Tibial nerve (tissue), 4 donors: ENCODE data around the gene SCG3.

Experiments used
- EP300 ChIP-seq, 2 donors: sonication (generic); formaldehyde crosslinking; IDR thresholded peaks; one replicate each; pipeline ENCODE4 v1.6.1; 2017; ENCODE audit warnings: antibody characterized with exemption in 2 of 2, mild to moderate bottlenecking in 1 of 2
- POLR2A ChIP-seq, 2 donors: fragments of 450-650 bp; IDR thresholded peaks; one replicate each; pipeline ENCODE4 v1.6.1; 2017; ENCODE audit warnings: antibody characterized with exemption in 2 of 2, mild to moderate bottlenecking in 2 of 2, moderate library complexity in 2 of 2
- TF ChIP-seq, protein P1 (sequence below), 5 experiments: fragments of 200-600 bp in 3 of 5; fragments of 450-650 bp in 2 of 5; sonication (generic) in 3 of 5; IDR thresholded peaks; one replicate each; pipeline ENCODE4 v1.5.1; 2016 to 2019; ENCODE audit warnings: antibody characterized with exemption in 5 of 5, mild to moderate bottlenecking in 3 of 5, moderate library complexity in 2 of 5

DNA sequence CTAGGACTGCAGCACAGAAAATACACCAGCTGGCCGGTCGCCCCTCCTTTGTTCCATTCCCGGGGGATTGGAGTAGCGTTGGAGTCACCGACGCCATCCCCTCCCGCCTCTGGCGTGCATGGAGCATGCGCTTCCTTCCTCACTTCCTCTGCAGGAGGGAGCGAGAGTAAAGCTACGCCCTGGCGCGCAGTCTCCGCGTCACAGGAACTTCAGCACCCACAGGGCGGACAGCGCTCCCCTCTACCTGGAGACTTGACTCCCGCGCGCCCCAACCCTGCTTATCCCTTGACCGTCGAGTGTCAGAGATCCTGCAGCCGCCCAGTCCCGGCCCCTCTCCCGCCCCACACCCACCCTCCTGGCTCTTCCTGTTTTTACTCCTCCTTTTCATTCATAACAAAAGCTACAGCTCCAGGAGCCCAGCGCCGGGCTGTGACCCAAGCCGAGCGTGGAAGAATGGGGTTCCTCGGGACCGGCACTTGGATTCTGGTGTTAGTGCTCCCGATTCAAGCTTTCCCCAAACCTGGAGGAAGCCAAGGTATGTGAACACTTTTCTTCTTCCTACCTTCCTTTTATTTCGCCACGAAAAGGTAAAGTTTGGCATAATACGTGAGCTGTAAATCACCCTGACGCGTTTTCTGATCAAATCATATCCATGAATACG, at the start of gene SCG3:
- TF ChIP-seq, protein P1, sequence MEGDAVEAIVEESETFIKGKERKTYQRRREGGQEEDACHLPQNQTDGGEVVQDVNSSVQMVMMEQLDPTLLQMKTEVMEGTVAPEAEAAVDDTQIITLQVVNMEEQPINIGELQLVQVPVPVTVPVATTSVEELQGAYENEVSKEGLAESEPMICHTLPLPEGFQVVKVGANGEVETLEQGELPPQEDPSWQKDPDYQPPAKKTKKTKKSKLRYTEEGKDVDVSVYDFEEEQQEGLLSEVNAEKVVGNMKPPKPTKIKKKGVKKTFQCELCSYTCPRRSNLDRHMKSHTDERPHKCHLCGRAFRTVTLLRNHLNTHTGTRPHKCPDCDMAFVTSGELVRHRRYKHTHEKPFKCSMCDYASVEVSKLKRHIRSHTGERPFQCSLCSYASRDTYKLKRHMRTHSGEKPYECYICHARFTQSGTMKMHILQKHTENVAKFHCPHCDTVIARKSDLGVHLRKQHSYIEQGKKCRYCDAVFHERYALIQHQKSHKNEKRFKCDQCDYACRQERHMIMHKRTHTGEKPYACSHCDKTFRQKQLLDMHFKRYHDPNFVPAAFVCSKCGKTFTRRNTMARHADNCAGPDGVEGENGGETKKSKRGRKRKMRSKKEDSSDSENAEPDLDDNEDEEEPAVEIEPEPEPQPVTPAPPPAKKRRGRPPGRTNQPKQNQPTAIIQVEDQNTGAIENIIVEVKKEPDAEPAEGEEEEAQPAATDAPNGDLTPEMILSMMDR (IDR thresholded peaks at IDR 0.05) = no peak
- TF ChIP-seq EP300 (IDR thresholded peaks at IDR 0.05) = peak in 1 of 2 donors; percentile 11
- TF ChIP-seq POLR2A (IDR thresholded peaks at IDR 0.05) = no peak
